Peyer's patch (tissue), 4 donors: ENCODE results near the gene GFOD1.

Experiments
- CTCF ChIP-seq, 6 experiments: fragments of 450-650 bp in 4 of 6; fragments of 200-600 bp in 2 of 6; sonication (generic) in 1 of 6; IDR thresholded peaks; one replicate each; pipeline ENCODE4 v1.5.1; 2017 to 2019; ENCODE audit warnings: antibody characterized with exemption in 6 of 6, mild to moderate bottlenecking in 3 of 6, moderate library complexity in 1 of 6
- POLR2A ChIP-seq, 2 donors: fragments of 450-650 bp; IDR thresholded peaks; one replicate each; pipeline ENCODE4 v1.5.1; 2017; ENCODE audit warnings: antibody characterized with exemption in 2 of 2, mild to moderate bottlenecking in 2 of 2, moderate library complexity in 2 of 2

- TF ChIP-seq CTCF (IDR thresholded peaks at IDR 0.05) (no peak), POLR2A (IDR thresholded peaks at IDR 0.05) (no peak)
These were observed 700 bp downstream of the GFOD1 start for GRCh38 chr6:13486679-13487121.
